Midbrain (tissue), 1 donor: Measurements from ENCODE around the gene AUH.

Experiments
- DNase-seq: peaks from one replicate; lab custom pipeline; 2025; lab: John Stamatoyannopoulos, UW

Gene AUH

GRCh38 chr9:91338681-91339080 is 23.0 kb downstream of the AUH start:
- DNase-seq, result no peak

GRCh38 chr9:91336786-91337185 is 24.9 kb downstream of the AUH start:
- no peak for DNase-seq

GRCh38 chr9:91334053-91334452 is 27.7 kb downstream of the AUH start:
- no peak for DNase-seq

- no peak for DNase-seq
Observed at GRCh38 chr9:91333551-91333950, 28.2 kb downstream of the AUH start.

DNA sequence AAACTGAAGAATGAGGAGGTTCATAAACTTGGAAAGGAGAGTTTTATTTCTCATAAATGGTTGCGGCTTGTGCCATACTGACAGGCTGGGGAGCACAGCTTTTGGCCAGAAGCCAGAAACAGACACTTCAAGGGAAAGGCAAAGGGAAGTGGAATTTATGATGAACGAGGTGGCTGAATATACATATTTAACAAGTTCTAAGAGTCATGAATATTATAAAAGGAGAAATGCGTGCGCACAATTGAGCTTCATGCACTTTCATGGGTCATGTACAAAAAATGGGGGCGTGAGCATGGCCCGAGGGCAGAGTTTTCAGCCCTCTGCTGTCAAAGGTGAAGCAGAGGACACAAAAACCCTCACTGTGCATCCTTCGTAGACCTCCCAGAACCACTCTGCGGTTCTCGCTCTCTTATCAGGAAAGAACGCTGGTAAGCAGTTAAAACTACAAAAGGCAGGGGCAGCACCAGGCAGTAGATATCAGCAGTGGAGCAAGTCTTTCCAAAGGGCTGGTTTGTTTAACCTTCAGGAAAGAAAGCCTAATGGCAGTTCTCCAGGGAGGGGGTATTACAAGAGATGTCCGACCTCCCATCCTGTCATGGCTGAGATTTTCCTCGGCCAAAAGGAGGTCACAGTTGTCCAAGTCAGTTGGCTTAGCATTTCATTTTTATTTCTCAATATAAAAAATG is 29.0 kb downstream of the AUH start:
- no peak for DNase-seq

DNA sequence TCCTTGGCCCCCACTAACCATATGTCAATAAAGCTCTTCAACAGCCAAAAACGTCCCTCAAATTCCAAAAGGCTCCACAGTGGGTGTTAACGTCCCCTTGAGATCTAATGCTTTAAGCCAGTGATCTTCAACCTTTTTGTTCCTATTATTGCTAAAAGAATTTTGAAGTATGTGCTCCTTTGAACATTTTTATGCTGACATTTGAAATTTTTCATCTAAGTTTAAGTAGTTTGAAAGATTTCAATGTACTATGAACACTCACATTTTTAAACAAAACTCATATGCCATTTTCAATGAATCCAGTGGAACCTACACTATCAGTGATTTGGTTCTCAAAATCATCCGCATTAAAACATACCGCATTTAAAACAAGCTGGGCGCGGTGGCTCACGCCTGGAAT is 29.9 kb downstream of the AUH start:
- DNase-seq, result no peak

- DNase-seq, result no peak
Observed at GRCh38 chr9:91328186-91328585, 33.5 kb downstream of the AUH start.

DNA sequence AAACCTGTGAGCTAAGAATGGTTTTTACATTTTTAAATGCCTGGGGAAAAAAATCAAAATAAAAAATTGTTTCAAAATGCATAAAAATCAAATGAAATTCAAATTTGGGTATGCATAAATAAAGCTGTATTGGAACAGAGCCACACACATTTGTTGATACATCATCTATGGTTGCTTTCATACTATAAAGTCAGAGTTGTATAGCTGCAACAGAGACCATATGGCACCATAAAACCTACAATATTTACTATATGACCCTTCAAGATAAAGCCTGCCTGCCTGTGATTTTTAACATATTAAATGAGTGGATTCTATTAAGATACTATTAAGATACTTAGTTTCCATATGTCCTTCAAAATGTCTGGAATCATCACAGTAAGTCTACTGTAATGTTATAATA is 40.0 kb downstream of the AUH start:
- no peak for DNase-seq

GRCh38 chr9:91320299-91320698 is 41.4 kb downstream of the AUH start:
- DNase-seq, result no peak

GRCh38 chr9:91316093-91316492 is 45.6 kb downstream of the AUH start:
- no peak for DNase-seq

DNA sequence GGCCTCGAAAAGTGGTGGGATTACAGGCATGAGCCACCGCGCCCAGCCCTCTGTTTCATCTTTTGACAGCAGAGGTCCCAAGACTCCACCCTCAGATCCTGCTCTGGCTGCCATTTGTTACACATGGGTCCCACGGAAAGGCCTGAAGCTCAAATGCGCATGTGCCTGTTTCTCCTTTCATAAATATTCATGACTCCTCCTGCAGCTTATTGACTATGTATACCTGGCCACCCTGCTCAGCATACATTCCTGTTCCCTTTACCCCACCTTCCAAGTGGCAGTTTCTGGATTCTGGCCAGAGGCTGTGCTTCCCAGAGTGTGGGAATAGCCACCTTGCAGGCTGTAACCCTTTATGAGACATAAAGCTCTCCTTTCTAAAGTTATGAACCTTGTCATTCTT is 46.5 kb downstream of the AUH start:
- no peak for DNase-seq

DNA sequence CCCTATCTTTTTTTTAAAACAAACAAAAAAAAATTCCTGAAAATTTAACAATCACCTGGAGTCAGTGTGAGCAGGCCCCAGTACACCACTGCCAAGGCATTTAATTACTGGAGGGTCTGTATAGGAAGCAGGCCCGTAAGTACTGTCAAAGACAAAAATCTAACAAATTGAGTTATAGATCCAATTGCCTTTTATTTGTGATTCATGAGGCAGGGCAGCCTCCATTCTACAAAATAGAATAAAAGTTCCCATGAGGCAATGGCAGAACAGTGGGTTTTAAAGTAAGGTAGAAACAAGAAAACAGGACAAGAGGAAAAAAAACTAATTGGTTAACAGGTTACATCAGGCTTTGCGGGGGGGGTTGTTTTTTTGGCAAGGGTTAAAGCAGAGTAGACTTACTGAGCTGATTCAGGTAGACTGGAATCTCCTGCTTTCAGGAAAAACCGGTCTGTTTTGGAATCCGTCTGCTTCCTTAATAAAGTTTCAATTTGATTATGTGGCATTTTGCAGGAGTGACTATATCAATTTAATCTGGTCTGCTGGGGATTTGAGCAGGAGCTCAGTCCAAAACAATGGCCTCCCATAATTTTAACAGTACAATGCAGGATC is 48.9 kb downstream of the AUH start:
- DNase-seq, result no peak

DNA sequence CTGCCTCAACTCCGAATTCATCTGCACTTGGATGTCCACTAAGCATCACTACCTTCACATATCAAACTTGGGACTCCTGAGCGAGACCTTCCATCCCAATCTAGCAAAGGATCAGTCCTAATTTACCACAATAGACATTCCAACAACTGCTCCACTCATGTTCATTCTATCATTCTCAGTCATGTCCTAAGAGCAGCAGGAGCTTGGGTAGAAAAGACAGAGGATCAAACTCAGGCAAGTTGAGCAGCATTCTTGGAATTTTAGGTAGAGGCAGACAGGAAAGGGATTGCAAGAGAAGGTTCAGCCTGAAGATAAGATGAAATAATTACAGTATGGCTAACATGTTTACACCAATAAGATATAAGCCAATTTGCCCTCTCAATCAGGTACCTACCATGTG is 51.7 kb downstream of the AUH start:
- no peak for DNase-seq

- DNase-seq, result no peak
Observed at GRCh38 chr9:91308191-91308590, 53.5 kb downstream of the AUH start.

GRCh38 chr9:91307279-91307678 is 54.4 kb downstream of the AUH start:
- no peak for DNase-seq

DNA sequence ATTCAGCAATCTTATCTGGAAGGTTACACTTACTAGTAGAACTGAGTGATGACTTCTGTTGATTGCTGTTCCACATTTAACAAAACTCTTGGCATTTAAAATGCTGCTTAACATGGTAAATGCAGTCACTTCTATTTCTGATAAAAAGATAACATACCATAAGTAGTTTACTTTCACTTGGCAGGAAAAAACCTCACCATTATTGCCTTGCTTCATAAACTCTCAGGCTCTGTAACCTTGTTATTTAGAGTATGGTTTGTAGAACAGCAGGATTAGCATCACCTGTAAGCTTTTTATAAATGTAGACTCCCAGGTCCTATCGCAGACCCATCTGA is 55.5 kb downstream of the AUH start:
- no peak for DNase-seq

- DNase-seq, result no peak
Observed at GRCh38 chr9:91305596-91306295, 56.0 kb downstream of the AUH start.

DNA sequence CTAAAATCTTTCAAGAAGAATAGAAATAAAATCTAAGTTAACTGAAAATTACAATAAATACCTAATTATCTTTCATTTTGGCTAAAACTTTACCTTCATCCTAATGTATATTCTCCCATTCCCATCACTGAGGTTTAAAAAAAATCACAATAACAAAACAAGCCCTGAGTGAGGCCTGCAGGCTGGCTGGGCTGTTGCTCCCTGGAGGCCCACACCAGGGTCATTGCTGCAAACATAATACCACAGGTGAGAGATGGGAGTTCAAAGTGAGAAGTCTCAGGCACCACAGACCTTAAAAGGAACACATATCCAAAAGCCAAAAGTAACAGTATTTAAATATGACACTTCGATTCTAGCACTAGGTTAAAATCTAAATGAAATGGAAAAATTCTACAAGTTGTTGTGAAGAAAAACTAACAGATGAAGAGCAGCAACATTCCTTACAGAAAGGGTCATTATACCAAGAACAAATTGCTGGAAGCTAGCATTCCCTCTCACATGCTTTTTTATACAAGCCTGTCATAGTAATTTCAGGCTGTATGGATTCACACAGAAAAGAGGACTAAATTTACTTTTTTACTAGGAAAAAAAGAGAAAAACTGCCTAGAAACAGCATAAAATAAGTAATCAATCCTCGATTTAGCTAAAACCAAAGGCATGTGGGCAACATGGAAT is 57.8 kb downstream of the AUH start:
- DNase-seq, result no peak

GRCh38 chr9:91302831-91303230 is 58.9 kb downstream of the AUH start:
- DNase-seq, result no peak

GRCh38 chr9:91301161-91301560 is 60.6 kb downstream of the AUH start:
- no peak for DNase-seq

- no peak for DNase-seq
Observed at GRCh38 chr9:91298311-91298710, 63.4 kb downstream of the AUH start.

- no peak for DNase-seq
Observed at GRCh38 chr9:91297306-91297705, 64.4 kb downstream of the AUH start.

- DNase-seq, result no peak
Observed at GRCh38 chr9:91296354-91296753, 65.4 kb downstream of the AUH start.
